NCI-H82 (cell line): ENCODE data around the gene FAM210A.

Source experiments
- DNase-seq: peaks from one replicate; lab custom pipeline; 2025; lab: John Stamatoyannopoulos, UW

Gene FAM210A

GRCh38 chr18:13645093-13645492 lies 81.3 kb downstream of the FAM210A start:
- DNase-seq: no peak

GRCh38 chr18:13643261-13643751 lies 83.1 kb downstream of the FAM210A start:
- no peak for DNase-seq

GRCh38 chr18:13642440-13642827 lies 83.9 kb downstream of the FAM210A start:
- no peak for DNase-seq

- DNase-seq: no peak
Observed at GRCh38 chr18:13641551-13642439, 84.6 kb downstream of the FAM210A start.

- DNase-seq: no peak
Observed at GRCh38 chr18:13640266-13640860, 86.0 kb downstream of the FAM210A start.

GRCh38 chr18:13638719-13639595 lies 87.4 kb downstream of the FAM210A start:
- DNase-seq: no peak

- no peak for DNase-seq
Observed at GRCh38 chr18:13635046-13635445, 91.3 kb downstream of the FAM210A start.

- no peak for DNase-seq
Observed at GRCh38 chr18:13633700-13634099, 92.7 kb downstream of the FAM210A start.

GRCh38 chr18:13630716-13631268 lies 95.6 kb downstream of the FAM210A start:
- no peak for DNase-seq

- DNase-seq: peak; percentile 79
Observed at GRCh38 chr18:13629841-13630715, 96.3 kb downstream of the FAM210A start.

GRCh38 chr18:13628211-13628610 lies 98.1 kb downstream of the FAM210A start:
- DNase-seq: no peak

- DNase-seq: no peak
Observed at GRCh38 chr18:13627639-13628038, 98.7 kb downstream of the FAM210A start.

GRCh38 chr18:13626544-13626908 lies 99.8 kb downstream of the FAM210A start:
- no peak for DNase-seq

GRCh38 chr18:13625843-13626543 lies 100.4 kb downstream of the FAM210A start:
- no peak for DNase-seq

- DNase-seq: no peak
Observed at GRCh38 chr18:13625355-13625754, 101.0 kb downstream of the FAM210A start.

- DNase-seq: no peak
Observed at GRCh38 chr18:13624563-13625237, 101.7 kb downstream of the FAM210A start.

- DNase-seq: no peak
Observed at GRCh38 chr18:13623871-13624270, 102.5 kb downstream of the FAM210A start.

GRCh38 chr18:13623348-13623747 lies 103.0 kb downstream of the FAM210A start:
- DNase-seq: no peak

- no peak for DNase-seq
Observed at GRCh38 chr18:13622751-13623150, 103.6 kb downstream of the FAM210A start.
